HG03469 (cell line): ENCODE results near the gene CTNNB1.

ENCODE experiments used
- ATAC-seq: cut with Tn5 transposase; IDR thresholded peaks from one replicate; pipeline ENCODE4 v1.9.1; 2021; ENCODE audit warnings: mild to moderate bottlenecking, moderate library complexity, moderate number of reproducible peaks; ENCODE audit not compliant: unreplicated experiment

The CTNNB1 gene

GRCh38 chr3:41198950-41199865, at the start of gene CTNNB1:
Gene CTNNB1 (plus strand): TSS chr3:41199505. CDS start chr3:41224069, 24,564 bp downstream.
- peak; percentile 61 for ATAC-seq

GRCh38 chr3:41155834-41156233, 43.5 kb upstream of the CTNNB1 start:
- ATAC-seq: no peak

GRCh38 chr3:41158947-41159346, 40.4 kb upstream of the CTNNB1 start:
- ATAC-seq: no peak

GRCh38 chr3:41159588-41160189, 39.6 kb upstream of the CTNNB1 start:
- ATAC-seq: no peak

GRCh38 chr3:41162541-41162940, 36.8 kb upstream of the CTNNB1 start:
- ATAC-seq: no peak

GRCh38 chr3:41163006-41163405, 36.3 kb upstream of the CTNNB1 start:
- no peak for ATAC-seq

- ATAC-seq: no peak
Measured at GRCh38 chr3:41163421-41163820, 35.9 kb upstream of the CTNNB1 start.

- ATAC-seq: no peak
Measured at GRCh38 chr3:41164777-41165176, 34.5 kb upstream of the CTNNB1 start.

GRCh38 chr3:41167722-41168497, 31.4 kb upstream of the CTNNB1 start:
- ATAC-seq: no peak

- no peak for ATAC-seq
Measured at GRCh38 chr3:41169023-41169422, 30.3 kb upstream of the CTNNB1 start.

- no peak for ATAC-seq
Measured at GRCh38 chr3:41173926-41174885, 25.1 kb upstream of the CTNNB1 start.

GRCh38 chr3:41175365-41175764, 23.9 kb upstream of the CTNNB1 start:
- ATAC-seq: no peak

GRCh38 chr3:41176596-41176995, 22.7 kb upstream of the CTNNB1 start:
- ATAC-seq: no peak

GRCh38 chr3:41178576-41178975, 20.7 kb upstream of the CTNNB1 start:
- no peak for ATAC-seq

- no peak for ATAC-seq
Measured at GRCh38 chr3:41180396-41180795, 18.9 kb upstream of the CTNNB1 start.

- ATAC-seq: no peak
Measured at GRCh38 chr3:41182504-41183059, 16.7 kb upstream of the CTNNB1 start.

GRCh38 chr3:41184394-41184793, 14.9 kb upstream of the CTNNB1 start:
- no peak for ATAC-seq

GRCh38 chr3:41186297-41186696, 13.0 kb upstream of the CTNNB1 start:
- ATAC-seq: no peak

GRCh38 chr3:41188306-41188705, 11.0 kb upstream of the CTNNB1 start:
- no peak for ATAC-seq
